ENCODE data around the gene CTNNBL1.

CTNNBL1 gene

DNA sequence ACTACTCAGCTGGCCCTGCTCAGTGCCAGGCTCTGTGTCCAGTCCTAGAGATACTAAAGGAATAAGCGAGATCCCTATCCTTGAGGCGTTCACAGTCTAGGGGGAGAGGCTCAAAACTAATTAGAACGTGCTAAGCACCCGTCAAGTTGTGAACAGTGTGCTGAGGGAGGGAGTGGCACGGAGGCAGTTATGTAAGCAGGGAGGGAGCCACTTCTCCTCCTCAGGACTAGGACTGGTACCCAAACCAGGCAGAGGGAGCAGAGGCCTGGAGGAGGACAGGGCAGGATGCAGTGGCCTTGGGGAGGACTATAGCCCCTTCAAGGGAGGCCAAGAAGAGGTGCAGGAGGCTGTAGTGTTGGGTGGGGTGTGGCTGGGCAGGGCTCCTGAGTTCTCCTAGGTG is 169.5 kb downstream of the CTNNBL1 start:
- H3K4me1 Mint-ChIP-seq (ENCODE audit: low read depth in 2 of 2) = no peaks in the 10 kb centered on the region
- no peak overlapping the region for H3K4me3 Mint-ChIP-seq
- H3K27me3 Mint-ChIP-seq = no peaks in the 10 kb centered on the region
- H3K9me3 Mint-ChIP-seq = no peaks in the 10 kb centered on the region
- no peak overlapping the region for H3K27ac Mint-ChIP-seq
- H3K36me3 Mint-ChIP-seq (ENCODE audit: insufficient read depth) = peaks cover 26% of the 10 kb centered on the region
- DNase-seq (no peak), ATAC-seq (replicated peaks) (no peak)

DNA sequence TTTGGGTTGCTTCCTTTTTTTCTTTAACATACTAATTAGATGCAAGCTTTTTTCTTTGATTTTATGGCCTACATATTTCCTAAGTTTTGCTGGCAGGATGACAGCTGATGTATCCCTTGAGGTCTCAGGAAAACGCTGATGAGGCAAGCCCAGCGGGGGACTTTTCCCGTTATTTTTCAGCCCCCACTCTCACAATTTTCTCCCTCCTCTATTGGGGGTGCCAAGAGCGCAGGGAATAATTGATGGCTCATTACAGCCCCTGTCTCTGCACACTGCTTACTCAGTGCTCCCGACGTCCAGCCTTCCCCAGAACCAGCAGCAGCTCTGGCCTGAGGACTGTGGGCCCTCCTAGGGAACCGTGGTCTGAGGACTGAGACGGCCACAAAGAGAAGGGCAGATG is 170.5 kb downstream of the CTNNBL1 start:
- no peak overlapping the region for H3K27ac Mint-ChIP-seq
- no peak overlapping the region for H3K4me3 Mint-ChIP-seq
- H3K36me3 Mint-ChIP-seq (ENCODE audit: insufficient read depth) = peaks cover 21% of the 10 kb centered on the region
- no peak for ATAC-seq (replicated peaks)
- no peaks in the 10 kb centered on the region for H3K9me3 Mint-ChIP-seq
- H3K4me1 Mint-ChIP-seq (ENCODE audit: low read depth in 2 of 2) = no peaks in the 10 kb centered on the region
- no peaks in the 10 kb centered on the region for H3K27me3 Mint-ChIP-seq
- DNase-seq = no peak

DNA sequence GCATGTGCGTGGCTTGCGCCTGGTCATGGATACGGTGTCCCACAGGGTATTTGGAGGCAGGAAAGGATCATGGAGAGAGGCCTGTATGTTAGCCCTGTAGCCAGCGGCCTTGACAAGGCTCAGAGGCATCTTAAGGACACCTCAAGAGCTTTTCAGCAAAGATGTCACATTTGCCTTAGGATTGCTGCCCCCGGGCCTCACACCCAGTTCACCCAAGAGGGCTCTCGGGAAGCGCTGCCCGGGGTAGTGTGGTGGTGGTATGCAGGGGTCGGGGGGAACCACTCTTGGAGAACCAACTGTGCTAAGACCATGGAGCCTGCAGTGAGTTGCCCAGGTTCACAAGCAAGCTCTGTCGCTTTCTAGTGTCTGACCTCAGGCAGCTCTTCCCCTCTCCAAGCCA is 172.2 kb downstream of the CTNNBL1 start:
- Mint-ChIP-seq H3K36me3 (ENCODE audit: insufficient read depth) (peaks cover 19% of the 10 kb centered on the region), H3K27me3 (no peaks in the 10 kb centered on the region), H3K27ac (no peak overlapping the region), H3K9me3 (no peaks in the 10 kb centered on the region), H3K4me1 (ENCODE audit: low read depth in 2 of 2) (no peaks in the 10 kb centered on the region), H3K4me3 (no peak overlapping the region)
- ATAC-seq (replicated peaks) (no peak), DNase-seq (no peak)

DNA sequence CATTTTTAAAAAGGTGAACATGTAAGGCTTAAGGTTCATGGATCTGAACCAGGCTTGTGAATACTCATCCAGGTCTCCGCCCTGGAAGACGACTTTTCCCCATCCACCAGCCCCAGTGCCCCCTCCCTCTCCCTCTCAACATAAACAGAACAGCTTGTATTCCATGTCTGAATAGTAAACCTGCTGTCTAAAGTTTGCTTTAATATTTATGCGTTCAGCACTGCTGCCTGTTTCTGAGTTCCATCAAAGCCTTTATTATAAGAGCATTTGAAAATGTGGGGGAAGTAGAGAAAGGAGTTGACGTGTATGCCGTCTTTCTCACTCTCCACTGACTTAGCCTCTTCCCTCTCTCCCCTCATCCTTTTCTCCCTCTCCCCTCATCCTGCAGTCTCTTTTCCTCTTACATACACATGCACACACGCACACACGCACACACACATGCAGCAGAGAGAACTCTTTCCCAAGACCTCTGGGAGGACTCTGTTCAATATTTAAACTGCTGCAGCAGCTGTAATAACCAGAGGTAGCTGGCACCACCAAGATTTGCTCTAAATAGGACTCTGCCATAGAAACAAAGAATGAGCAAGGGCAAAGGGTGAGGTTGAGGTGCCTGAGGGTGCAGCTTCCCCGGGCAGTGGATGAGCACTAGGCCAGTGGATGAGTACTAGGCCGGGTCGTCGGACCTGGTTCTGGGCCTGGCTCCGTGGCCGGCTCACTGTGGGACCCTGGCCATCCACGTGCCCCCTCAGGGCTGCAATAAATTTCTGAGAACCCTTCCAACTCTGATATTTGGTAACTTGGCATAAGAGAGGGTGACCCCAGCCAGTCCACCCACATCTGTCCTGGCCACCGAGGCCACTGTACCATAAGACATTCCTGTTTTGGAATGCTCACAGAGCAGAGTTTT is 173.7 kb downstream of the CTNNBL1 start:
- DNase-seq = no peak
- no peak for ATAC-seq (replicated peaks)
- Mint-ChIP-seq H3K4me1 (ENCODE audit: low read depth in 2 of 2) (no peaks in the 10 kb centered on the region), H3K27me3 (no peaks in the 10 kb centered on the region), H3K4me3 (no peak overlapping the region), H3K36me3 (ENCODE audit: insufficient read depth) (peaks cover 11% of the 10 kb centered on the region), H3K9me3 (no peaks in the 10 kb centered on the region), H3K27ac (peak overlapping the region; percentile 38 to 59)

DNA sequence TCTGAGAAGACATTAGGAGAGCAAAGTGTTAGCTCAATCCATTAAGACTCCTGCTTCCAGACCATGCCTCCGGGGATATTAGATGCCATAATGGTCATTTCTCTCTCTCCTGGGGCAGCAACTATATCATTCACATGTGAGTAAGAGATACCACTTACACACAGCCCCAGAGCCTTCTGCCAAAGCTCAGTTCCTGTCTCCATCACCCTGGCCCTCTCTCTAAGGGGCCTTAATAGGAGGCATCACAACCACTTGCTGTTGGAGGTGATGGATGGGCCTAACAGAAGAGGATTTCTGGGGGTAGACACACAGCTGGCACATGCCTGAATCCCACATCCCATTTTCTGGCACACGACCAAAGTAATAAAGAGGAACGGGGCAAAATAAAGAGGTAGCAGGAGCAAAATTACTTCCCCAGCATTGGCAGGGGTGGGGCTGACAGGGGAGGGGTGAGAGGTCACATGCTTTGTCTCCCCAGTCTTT is 175.1 kb downstream of the CTNNBL1 start:
- no peak for ATAC-seq (replicated peaks)
- H3K27ac Mint-ChIP-seq = peak overlapping the region; percentile 57 to 83
- DNase-seq = no peak
- H3K36me3 Mint-ChIP-seq (ENCODE audit: insufficient read depth) = peaks cover 8% of the 10 kb centered on the region
- H3K9me3 Mint-ChIP-seq = no peaks in the 10 kb centered on the region
- no peaks in the 10 kb centered on the region for H3K27me3 Mint-ChIP-seq
- H3K4me1 Mint-ChIP-seq (ENCODE audit: low read depth in 2 of 2) = no peaks in the 10 kb centered on the region
- H3K4me3 Mint-ChIP-seq = no peak overlapping the region

DNA sequence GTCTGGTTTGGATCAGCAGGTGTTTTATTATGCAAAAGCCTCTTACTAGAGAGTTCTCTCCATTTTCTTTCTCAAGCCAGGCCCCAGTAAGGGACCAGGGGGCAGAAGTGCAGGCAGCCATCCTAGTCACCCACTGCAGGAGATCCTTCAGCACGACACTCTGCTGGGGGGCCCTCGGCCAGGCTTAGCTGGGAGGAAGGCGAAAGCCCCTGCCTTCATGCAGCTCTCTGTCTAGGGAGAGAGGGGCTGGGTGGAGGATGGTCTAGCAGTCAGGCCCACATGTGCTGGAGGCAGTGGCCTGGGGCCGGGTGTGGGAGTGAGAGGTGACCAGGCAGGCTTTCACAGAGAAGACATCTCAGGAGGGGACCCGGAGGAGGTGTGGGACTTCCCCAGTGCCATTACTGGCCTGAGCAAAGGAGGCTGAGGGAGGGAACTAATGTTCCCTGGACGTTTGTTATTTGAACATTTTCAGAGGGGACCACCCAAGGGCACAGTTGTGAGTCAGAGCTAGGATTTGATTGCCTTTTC is 175.6 kb downstream of the CTNNBL1 start:
- no peak for ATAC-seq (replicated peaks)
- Mint-ChIP-seq H3K9me3 (no peaks in the 10 kb centered on the region), H3K27me3 (no peaks in the 10 kb centered on the region)

DNA sequence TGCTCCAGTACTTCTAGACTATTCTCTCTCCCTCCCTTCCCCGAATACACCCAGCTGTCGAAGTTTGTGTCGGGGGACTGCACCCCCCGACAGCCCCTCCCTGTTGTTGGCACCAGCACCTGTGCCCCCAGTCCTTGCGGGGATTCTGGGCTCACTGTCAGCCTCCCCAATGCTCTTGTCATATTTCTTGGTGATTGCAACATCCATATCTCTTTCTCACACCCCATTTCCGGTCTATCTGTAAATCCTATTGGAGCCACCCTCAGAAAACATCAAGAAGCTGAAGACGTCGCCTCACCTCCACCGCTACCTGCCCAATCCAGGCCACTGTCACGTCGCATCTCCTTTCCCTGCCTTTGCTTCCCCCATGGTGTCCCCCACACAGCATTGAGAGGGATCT is 176.5 kb downstream of the CTNNBL1 start:
- Mint-ChIP-seq H3K36me3 (ENCODE audit: insufficient read depth) (peaks cover 11% of the 10 kb centered on the region), H3K27ac (no peak overlapping the region), H3K4me3 (no peak overlapping the region), H3K27me3 (no peaks in the 10 kb centered on the region), H3K9me3 (no peaks in the 10 kb centered on the region), H3K4me1 (ENCODE audit: low read depth in 2 of 2) (no peaks in the 10 kb centered on the region)
- ATAC-seq (replicated peaks) (no peak), DNase-seq (no peak)

More for the DNA sequence above, 175.6 kb downstream of the CTNNBL1 start:
- no peak for DNase-seq
- peaks cover 9% of the 10 kb centered on the region for H3K36me3 Mint-ChIP-seq (ENCODE audit: insufficient read depth)
- peak overlapping the region; percentile 57 to 83 for H3K27ac Mint-ChIP-seq
- H3K4me1 Mint-ChIP-seq (ENCODE audit: low read depth in 2 of 2) = no peaks in the 10 kb centered on the region
- no peak overlapping the region for H3K4me3 Mint-ChIP-seq

DNA sequence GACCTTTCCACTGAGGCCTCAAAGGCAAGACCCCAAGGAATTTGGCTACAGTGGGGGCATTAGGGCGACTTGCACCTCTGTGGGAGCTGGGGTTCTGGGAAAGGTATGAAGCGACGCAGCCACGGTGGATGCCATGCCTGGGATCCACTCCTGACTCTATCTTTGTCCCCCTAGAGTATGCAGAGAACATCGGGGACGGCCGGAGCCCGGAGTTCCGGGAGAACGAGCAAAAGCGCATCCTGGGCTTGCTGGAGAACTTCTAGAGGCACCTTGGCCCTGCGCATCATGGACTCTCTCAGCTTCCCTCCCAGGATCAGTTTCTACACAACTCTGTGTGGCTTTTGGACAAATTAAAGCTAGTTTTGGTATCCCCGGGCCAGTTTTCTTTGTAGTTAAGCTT is 177.9 kb downstream of the CTNNBL1 start:
- Mint-ChIP-seq H3K27ac (no peak overlapping the region), H3K27me3 (no peaks in the 10 kb centered on the region), H3K36me3 (ENCODE audit: insufficient read depth) (peaks cover 11% of the 10 kb centered on the region), H3K4me3 (no peak overlapping the region), H3K9me3 (no peaks in the 10 kb centered on the region), H3K4me1 (ENCODE audit: low read depth in 2 of 2) (no peaks in the 10 kb centered on the region)
- DNase-seq (no peak), ATAC-seq (replicated peaks) (no peak)

DNA sequence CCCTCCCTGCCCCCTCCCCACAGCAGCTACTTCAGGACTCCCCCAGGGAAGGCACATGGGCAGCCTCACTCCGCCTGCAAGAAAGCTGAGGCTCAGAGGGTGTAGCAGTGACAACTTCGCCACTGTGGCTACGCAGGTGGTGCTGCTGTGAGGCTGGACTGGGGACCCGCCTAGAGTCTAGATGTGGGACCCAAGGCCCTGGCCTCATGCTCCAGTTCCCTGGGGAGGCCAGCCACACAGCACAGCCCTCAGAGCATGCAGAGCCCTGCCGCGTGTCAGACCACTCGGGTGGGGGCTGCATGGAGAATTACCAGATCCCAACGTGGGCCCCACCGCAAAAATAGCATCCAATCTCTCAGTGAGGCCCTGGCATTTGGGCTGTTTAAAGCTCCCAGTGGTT is 178.3 kb downstream of the CTNNBL1 start:
- Mint-ChIP-seq H3K27ac (no peak overlapping the region), H3K27me3 (no peaks in the 10 kb centered on the region)
- no peak for ATAC-seq (replicated peaks)

DNA sequence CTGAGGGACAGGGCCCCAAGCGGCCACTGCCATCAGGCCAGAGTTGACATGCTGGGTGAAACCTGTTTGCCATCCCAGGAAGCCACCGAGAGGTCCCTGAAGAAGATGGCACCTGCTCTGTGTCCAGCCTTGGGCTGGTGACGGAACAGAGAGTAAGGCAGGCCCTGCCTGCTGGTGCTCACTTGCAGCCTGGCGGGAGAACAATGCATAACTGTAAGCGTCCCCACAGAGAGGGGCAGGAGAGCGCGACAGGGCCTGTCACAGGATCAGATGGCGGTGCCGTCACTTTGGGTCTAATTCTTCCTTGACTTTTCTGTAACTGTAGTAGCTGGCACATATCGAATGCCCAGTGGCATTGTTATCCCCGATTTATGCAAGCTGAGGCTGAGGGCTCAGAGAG is 180.1 kb downstream of the CTNNBL1 start:
- Mint-ChIP-seq H3K4me1 (ENCODE audit: low read depth in 2 of 2) (no peaks in the 10 kb centered on the region), H3K9me3 (no peaks in the 10 kb centered on the region), H3K27me3 (no peaks in the 10 kb centered on the region), H3K36me3 (ENCODE audit: insufficient read depth) (peaks cover 11% of the 10 kb centered on the region), H3K4me3 (no peak overlapping the region), H3K27ac (no peak overlapping the region)
- ATAC-seq (replicated peaks) (no peak), DNase-seq (no peak)

More for the DNA sequence above, 178.3 kb downstream of the CTNNBL1 start:
- Mint-ChIP-seq H3K4me1 (ENCODE audit: low read depth in 2 of 2) (no peaks in the 10 kb centered on the region), H3K4me3 (no peak overlapping the region), H3K9me3 (no peaks in the 10 kb centered on the region), H3K36me3 (ENCODE audit: insufficient read depth) (peaks cover 11% of the 10 kb centered on the region)
- no peak for DNase-seq

DNA sequence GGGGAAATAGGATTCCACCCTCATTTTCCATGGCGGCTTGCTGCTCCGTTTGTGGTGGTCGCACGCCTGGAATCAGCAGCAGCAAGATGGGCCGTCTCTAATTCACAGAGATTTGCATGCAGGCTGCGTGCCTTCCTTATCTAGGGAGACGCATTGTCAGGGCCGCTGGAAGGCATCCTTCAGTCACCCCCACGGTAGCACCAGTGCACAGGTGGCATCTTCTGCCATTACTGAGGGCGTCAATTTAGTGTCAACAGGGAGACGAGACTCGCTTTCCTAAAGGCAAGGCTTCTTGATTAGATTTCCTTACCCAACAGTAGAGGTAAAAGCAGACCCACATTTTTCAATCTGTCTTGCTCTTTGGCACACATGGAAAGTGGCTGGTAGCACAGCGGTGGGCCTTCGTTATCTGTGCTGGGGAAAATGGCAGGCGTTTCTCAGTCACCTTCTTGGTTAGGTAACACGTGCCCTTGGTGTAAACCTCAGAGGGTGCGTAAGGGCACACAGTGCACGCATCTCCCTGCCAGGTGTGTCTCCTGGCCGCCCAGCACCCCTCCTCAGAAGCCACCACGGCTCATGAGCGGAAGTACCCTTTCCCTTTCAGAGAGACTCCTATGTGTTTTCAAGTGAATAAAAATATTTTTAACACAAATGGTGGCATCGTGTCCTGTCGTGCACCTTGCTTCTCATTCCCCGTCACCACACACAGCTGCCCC is 181.8 kb downstream of the CTNNBL1 start:
- Mint-ChIP-seq H3K36me3 (ENCODE audit: insufficient read depth) (peaks cover 6% of the 10 kb centered on the region), H3K9me3 (no peaks in the 10 kb centered on the region), H3K27me3 (no peaks in the 10 kb centered on the region), H3K27ac (no peak overlapping the region), H3K4me1 (ENCODE audit: low read depth in 2 of 2) (no peaks in the 10 kb centered on the region), H3K4me3 (no peak overlapping the region)
- ATAC-seq (replicated peaks) (no peak), DNase-seq (no peak)

DNA sequence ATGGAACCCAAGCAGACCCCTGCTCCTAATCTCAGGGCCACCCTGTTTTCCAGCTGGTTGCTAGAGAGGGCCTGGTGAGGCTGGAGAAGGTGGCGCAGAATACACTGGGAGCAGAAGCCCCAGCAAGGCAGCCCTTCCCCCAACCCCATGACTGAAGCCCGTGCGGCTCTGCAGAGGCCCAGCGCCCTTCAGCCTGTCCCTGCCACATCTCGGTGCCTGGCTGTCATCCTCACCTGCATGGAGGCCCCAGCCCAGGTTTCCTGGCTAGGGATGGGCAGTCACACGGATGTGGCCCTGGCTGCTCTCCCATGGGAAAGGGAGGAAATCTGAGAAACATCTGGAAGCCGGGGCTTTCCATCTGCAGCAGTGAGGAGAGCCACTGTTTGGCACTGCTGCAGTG is 183.0 kb downstream of the CTNNBL1 start:
- DNase-seq (no peak), ATAC-seq (replicated peaks) (no peak)
- no peak overlapping the region for H3K4me3 Mint-ChIP-seq
- peaks cover 6% of the 10 kb centered on the region for H3K36me3 Mint-ChIP-seq (ENCODE audit: insufficient read depth)
- H3K27ac Mint-ChIP-seq = no peak overlapping the region
- H3K9me3 Mint-ChIP-seq = no peaks in the 10 kb centered on the region
- H3K4me1 Mint-ChIP-seq (ENCODE audit: low read depth in 2 of 2) = no peaks in the 10 kb centered on the region
- no peaks in the 10 kb centered on the region for H3K27me3 Mint-ChIP-seq

DNA sequence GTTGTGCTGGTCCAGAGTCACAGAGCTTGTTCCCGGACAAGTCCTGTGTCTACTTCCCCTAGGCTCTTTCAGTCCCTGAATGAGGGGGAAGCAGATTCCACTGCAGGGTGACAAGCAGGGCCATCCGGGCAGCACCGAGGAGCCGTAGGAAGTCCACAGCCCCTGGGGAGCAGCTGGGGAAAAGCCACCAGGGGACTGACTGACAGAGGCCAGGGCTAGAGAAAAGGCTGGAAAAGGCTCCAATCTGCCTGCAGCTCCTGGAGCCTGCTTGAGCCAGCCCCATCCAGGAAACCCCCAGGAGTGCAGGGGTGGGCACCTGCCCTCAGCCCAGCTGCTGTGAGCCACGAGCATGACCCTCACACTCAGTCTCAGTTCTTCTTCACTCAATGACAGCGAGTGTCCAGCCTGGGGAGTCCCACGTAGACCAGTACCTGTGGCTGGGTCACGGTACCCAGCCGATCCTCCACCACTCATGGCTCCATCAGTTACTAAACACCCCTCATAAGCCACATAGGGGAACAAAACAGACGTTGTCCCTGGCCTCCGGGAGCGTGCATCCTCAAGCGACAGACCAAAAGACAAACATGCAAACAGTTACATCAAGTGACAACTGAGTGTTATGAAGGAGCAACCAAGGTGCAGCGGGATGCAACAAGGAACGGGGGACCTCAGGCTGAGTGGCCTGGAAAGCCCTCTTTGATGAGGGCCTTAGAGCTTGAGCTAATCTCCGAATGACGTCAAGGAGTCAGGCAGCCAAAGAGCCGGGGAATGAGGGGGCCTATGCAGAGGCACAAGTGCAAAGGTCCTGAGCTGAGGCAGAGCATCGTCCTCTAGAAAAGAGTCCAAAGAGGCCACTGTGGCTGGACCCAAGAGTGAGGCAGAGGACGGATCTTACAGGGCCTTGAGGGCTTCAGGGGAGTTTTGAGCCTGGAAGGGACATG is 184.3 kb downstream of the CTNNBL1 start:
- Mint-ChIP-seq H3K36me3 (ENCODE audit: insufficient read depth) (peaks cover 2% of the 10 kb centered on the region), H3K4me1 (ENCODE audit: low read depth in 2 of 2) (no peaks in the 10 kb centered on the region), H3K27ac (no peak overlapping the region), H3K27me3 (no peaks in the 10 kb centered on the region), H3K9me3 (no peaks in the 10 kb centered on the region), H3K4me3 (no peak overlapping the region)
- DNase-seq (no peak), ATAC-seq (replicated peaks) (no peak)
